H1 (cell line): ENCODE measurements around the gene ZDHHC8. TPM values are rescaled to one million over a fixed set of nuclear protein-coding genes. Genes with fewer than 3 reads are reported as not detected.

Experiments used
- CTCF ChIA-PET: fragments of 300-600 bp; sonication (Branson Sonifier 250); formaldehyde crosslinking; loops from one replicate; lab custom pipeline; 2021; ENCODE audit not compliant: partially characterized antibody; lab: Charles Lee
- POLR2A ChIA-PET: fragments of 300-600 bp; sonication (Branson Sonifier 250); formaldehyde crosslinking; loops from one replicate; lab custom pipeline; 2021; ENCODE audit warnings: inconsistent platforms; ENCODE audit not compliant: partially characterized antibody; lab: Charles Lee
- DNase-seq, 2 experiments: peaks; one replicate each; pipeline versions ENCODE4 v3.0.0 to v3.0.0-alpha.2; 2010 to 2022; ENCODE audit warnings: low spot score in 2 of 2, low read depth in 1 of 2, mixed read lengths in 1 of 2
- FAIRE-seq: peaks from 2 replicates; lab custom pipeline; 2011; peaks lifted over from hg19 to GRCh38; lab: Jason Lieb, UNC
- H2AFZ ChIP-seq: 2 replicates; pipeline ENCODE4 v1.8.1; 2012; ENCODE audit warnings: low read length, inconsistent platforms
- H2AK5ac ChIP-seq: 2 replicates; pipeline ENCODE4 v1.6.1; 2013; ENCODE audit warnings: low read depth, low read length
- H2BK120ac ChIP-seq: replicated peaks from 2 replicates; pipeline ENCODE3; 2013; ENCODE audit warnings: low read depth, low read length, inconsistent platforms
- H2BK12ac ChIP-seq: 2 replicates; pipeline ENCODE4 v1.6.1; 2013; ENCODE audit warnings: low read depth, low read length
- H2BK15ac ChIP-seq: 2 replicates; pipeline ENCODE4 v1.6.1; 2013; ENCODE audit warnings: low read length
- H2BK20ac ChIP-seq: 2 replicates; pipeline ENCODE4 v1.6.1; 2013; ENCODE audit warnings: low read length
- H2BK5ac ChIP-seq: 2 replicates; pipeline ENCODE4 v1.6.1; 2013; ENCODE audit warnings: low read depth, low read length
- H3K14ac ChIP-seq: 2 replicates; pipeline ENCODE4 v1.6.1; 2013; ENCODE audit warnings: inconsistent platforms; ENCODE audit not compliant: insufficient read length
- H3K18ac ChIP-seq: 2 replicates; pipeline ENCODE4 v1.6.1; 2013; ENCODE audit warnings: low read length; ENCODE audit errors: extremely low read depth
- H3K23ac ChIP-seq: 2 replicates; pipeline ENCODE4 v1.6.1; 2013; ENCODE audit warnings: inconsistent platforms; ENCODE audit not compliant: insufficient read length
- H3K23me2 ChIP-seq: 2 replicates; pipeline ENCODE4 v1.6.1; 2013; ENCODE audit warnings: low read depth, low read length
- H3K27ac ChIP-seq: 2 replicates; pipeline ENCODE4 v1.6.1; 2011; ENCODE audit warnings: low read depth, low read length, inconsistent platforms
- H3K27me3 ChIP-seq, 4 experiments: replicated peaks in 1 of 4; 1 replicate in 1 of 4; 2 replicates in 3 of 4; pipeline versions ENCODE4 v1.6.1 to v1.8.1; 2011 to 2013; ENCODE audit warnings: low read length in 3 of 4, mild to moderate bottlenecking in 3 of 4, inconsistent platforms in 2 of 4, mixed read lengths in 2 of 4, moderate library complexity in 1 of 4; ENCODE audit not compliant: control insufficient read depth in 3 of 4, insufficient read depth in 3 of 4; ENCODE audit errors: extremely low read depth in 1 of 4
- H3K36me3 ChIP-seq, 4 experiments: 2 replicates each; pipeline versions ENCODE4 v1.6.1 to v1.8.1; 2011 to 2013; ENCODE audit warnings: mild to moderate bottlenecking in 4 of 4, low read length in 3 of 4, moderate library complexity in 2 of 4, control low read depth in 1 of 4, inconsistent platforms in 1 of 4; ENCODE audit not compliant: insufficient read depth in 4 of 4, control insufficient read depth in 2 of 4
- H3K4ac ChIP-seq: replicated peaks from 2 replicates; pipeline ENCODE3; 2013; ENCODE audit warnings: low read length, low read depth, mixed read lengths, inconsistent platforms; ENCODE audit not compliant: insufficient read length
- H3K4me1 ChIP-seq, 4 experiments: replicated peaks in 1 of 4; 1 replicate in 1 of 4; 2 replicates in 3 of 4; pipeline versions ENCODE4 v1.6.1 to v1.8.1; 2011 to 2013; ENCODE audit warnings: low read length in 3 of 4, inconsistent platforms in 2 of 4, mixed read lengths in 1 of 4; ENCODE audit not compliant: insufficient read depth in 4 of 4, control insufficient read depth in 3 of 4
- H3K4me2 ChIP-seq, 2 experiments: 2 replicates each; pipeline versions ENCODE4 v1.6.1 to v1.8.1; 2011 to 2013; ENCODE audit warnings: low read depth in 2 of 2, low read length in 2 of 2, control low read depth in 1 of 2, inconsistent platforms in 1 of 2, mild to moderate bottlenecking in 1 of 2; ENCODE audit not compliant: insufficient read depth in 1 of 2
- H3K4me3 ChIP-seq, 4 experiments: fragments of 200-600, 300-600 bp in 1 of 4; sonication (generic), shearing (Covaris generic), sonication (Bioruptor Twin) in 1 of 4; 2 replicates each; pipeline versions ENCODE4 v1.5.1 to v1.8.1; 2011 to 2016; ENCODE audit warnings: low read length in 4 of 4, low read depth in 3 of 4, control low read depth in 2 of 4, inconsistent platforms in 2 of 4, mild to moderate bottlenecking in 2 of 4, mixed read lengths in 1 of 4, moderate library complexity in 1 of 4; ENCODE audit not compliant: insufficient read depth in 2 of 4; ENCODE audit errors: extremely low read depth in 1 of 4
- H3K56ac ChIP-seq: replicated peaks from 2 replicates; pipeline ENCODE3; 2013; ENCODE audit warnings: low read depth, mild to moderate bottlenecking, mixed read lengths, low read length, inconsistent platforms; ENCODE audit not compliant: insufficient read length
- H3K79me1 ChIP-seq: 2 replicates; pipeline ENCODE4 v1.6.1; 2013; ENCODE audit warnings: low read depth, low read length, control low read depth
- H3K79me2 ChIP-seq, 2 experiments: 2 replicates each; pipeline versions ENCODE4 v1.6.1 to v1.8.1; 2012 to 2013; ENCODE audit warnings: low read length in 2 of 2, mild to moderate bottlenecking in 2 of 2, inconsistent platforms in 1 of 2; ENCODE audit not compliant: insufficient read depth in 2 of 2, control insufficient read depth in 1 of 2
- H3K9ac ChIP-seq, 4 experiments: replicated peaks in 1 of 4; 1 replicate in 1 of 4; 2 replicates in 3 of 4; pipeline versions ENCODE4 v1.6.1 to v1.8.1; 2011 to 2013; ENCODE audit warnings: low read depth in 3 of 4, low read length in 3 of 4, control low read depth in 2 of 4, mild to moderate bottlenecking in 2 of 4, moderate library complexity in 2 of 4, inconsistent platforms in 1 of 4; ENCODE audit errors: extremely low read depth in 1 of 4
- H3K9me3 ChIP-seq, 2 experiments: 2 replicates each; pipeline versions ENCODE4 v1.6.1 to v1.8.1; 2012 to 2013; ENCODE audit warnings: mild to moderate bottlenecking in 2 of 2, moderate library complexity in 2 of 2, control low read depth in 1 of 2, inconsistent platforms in 1 of 2, low read depth in 1 of 2, low read length in 1 of 2, mixed read lengths in 1 of 2; ENCODE audit not compliant: insufficient read depth in 2 of 2
- H4K20me1 ChIP-seq, 2 experiments: replicated peaks in 1 of 2; 2 replicates each; pipeline versions ENCODE3 to v1.8.1; 2011 to 2013; ENCODE audit warnings: inconsistent platforms in 2 of 2, low read length in 2 of 2, mild to moderate bottlenecking in 1 of 2; ENCODE audit not compliant: insufficient read depth in 2 of 2, control insufficient read depth in 1 of 2
- H4K5ac ChIP-seq: 2 replicates; pipeline ENCODE4 v1.6.1; 2013; ENCODE audit warnings: low read length, low read depth, mixed read lengths, inconsistent platforms; ENCODE audit not compliant: insufficient read length
- H4K8ac ChIP-seq: 2 replicates; pipeline ENCODE4 v1.8.0; 2013; ENCODE audit warnings: mild to moderate bottlenecking, moderate library complexity, low read length, inconsistent platforms; ENCODE audit not compliant: insufficient read depth; ENCODE audit errors: extremely low read depth
- H4K91ac ChIP-seq: replicated peaks from 2 replicates; pipeline ENCODE3; 2013; ENCODE audit warnings: low read length, mixed read lengths, inconsistent platforms; ENCODE audit not compliant: insufficient read length
- ATF3 ChIP-seq: IDR thresholded peaks from 2 replicates; pipeline ENCODE4 v1.6.1; 2011; ENCODE audit warnings: low read depth, mild to moderate bottlenecking, low read length; ENCODE audit not compliant: insufficient read depth
- BACH1 ChIP-seq: IDR thresholded peaks from 2 replicates; pipeline ENCODE4 v1.6.1; 2012; ENCODE audit warnings: low read length, improper control_type of control experiment
- CEBPB ChIP-seq: IDR thresholded peaks from 2 replicates; pipeline ENCODE4 v1.6.1; 2012; ENCODE audit warnings: low read depth, low read length
- EZH2 ChIP-seq: fragments of 200-600 bp; sonication (generic); IDR thresholded peaks from 2 replicates; pipeline ENCODE4 v1.7.1; 2012; ENCODE audit warnings: low read depth, mild to moderate bottlenecking, moderate library complexity, low read length, inconsistent platforms; ENCODE audit not compliant: severe bottlenecking
- GABPA ChIP-seq: IDR thresholded peaks from 2 replicates; pipeline ENCODE4 v1.6.1; 2011; ENCODE audit warnings: mild to moderate bottlenecking, low read length, moderate library complexity, borderline replicate concordance; ENCODE audit not compliant: insufficient read depth
- GTF2F1 ChIP-seq: IDR thresholded peaks from 2 replicates; pipeline ENCODE4 v1.6.1; 2012; ENCODE audit warnings: low read depth, low read length, improper control_type of control experiment, borderline replicate concordance
- RAD21 ChIP-seq, 2 experiments: IDR thresholded peaks in 1 of 2; conservative IDR thresholded peaks in 1 of 2; 2 replicates each; pipeline ENCODE4 v1.6.1; 2011; ENCODE audit warnings: low read depth in 2 of 2, low read length in 2 of 2, improper control_type of control experiment in 1 of 2, inconsistent platforms in 1 of 2, mild to moderate bottlenecking in 1 of 2, moderate library complexity in 1 of 2
- RXRA ChIP-seq: IDR thresholded peaks from 2 replicates; pipeline ENCODE4 v1.6.1; 2011; ENCODE audit warnings: low read depth, mild to moderate bottlenecking, low read length, moderate library complexity; ENCODE audit not compliant: insufficient read depth
- SP2 ChIP-seq: IDR thresholded peaks from 2 replicates; pipeline ENCODE4 v1.6.1; 2012; ENCODE audit warnings: mild to moderate bottlenecking, low read length, inconsistent platforms
- TBP ChIP-seq: IDR thresholded peaks from 2 replicates; pipeline ENCODE4 v1.6.1; 2011; ENCODE audit warnings: low read depth, low read length, improper control_type of control experiment
- USF2 ChIP-seq: IDR thresholded peaks from 2 replicates; pipeline ENCODE4 v1.6.1; 2011; ENCODE audit warnings: low read length, improper control_type of control experiment
- WGBS, 2 experiments: shearing (Covaris generic) in 1 of 2; methylation state at CpG; one replicate each; pipeline versions ENCODE4 v1.1.6 to v1.1.7; 2013 to 2015; ENCODE audit warnings: low lambda C conversion rate in 2 of 2, mixed read lengths in 2 of 2, inconsistent platforms in 1 of 2, low coverage in 1 of 2, missing lambda C conversion rate in 1 of 2; ENCODE audit not compliant: insufficient replicate concordance in 2 of 2, insufficient coverage in 1 of 2, insufficient read length in 1 of 2; ENCODE audit errors: extremely low coverage in 1 of 2, missing lambda C conversion rate in 1 of 2; 5-methylcytosine and 5-hydroxymethylcytosine counted together
- polyA plus RNA-seq, 7 experiments: library from polyadenylated mRNA; depleted of rRNA in 3 of 7; stranded (reverse) in 5 of 7; unstranded in 2 of 7; fragments of >200 nt in 5 of 7; fragments of 200-250 nt in 2 of 7; gene quantifications; 1 replicate in 5 of 7; 2 replicates in 1 of 7; 4 replicates in 1 of 7; pipeline versions ENCODE4 v1.2.1 to v1.2.3, GENCODE V29; 2011 to 2013; ENCODE audit warnings: missing spikeins in 2 of 7, mixed read lengths in 2 of 7
- total RNA-seq: library from RNA; stranded (reverse); fragmentation: NEBNext Ultra II Directional; extraction: Animal tissue kit (Norgen Biotek cat#: 25700); gene quantifications from 2 replicates; pipeline ENCODE4 v1.2.1, GENCODE V29; 2021

Gene ZDHHC8
- total and polyA plus RNA-seq, 2 of the 8 experiments (the other 6 are each of a cell fraction or from before 2014, with no cell fraction given) = 18.6 to 65.6 TPM

- H4K5ac ChIP-seq = no peak overlapping the region
- H2AK5ac ChIP-seq = no peak overlapping the region
- peaks cover 59 to 83% (median 67%) of the 10 kb centered on the region in 4 experiments for H3K36me3 ChIP-seq
- FAIRE-seq = no peak
- no peak overlapping the region for H2BK120ac ChIP-seq
- no peak overlapping the region for H2BK5ac ChIP-seq
- no peak overlapping the region for H3K56ac ChIP-seq
- H2BK15ac ChIP-seq = no peak overlapping the region
- no peak overlapping the region for H3K4me3 ChIP-seq
- peaks cover 0 to 19% of the 10 kb centered on the region in 2 experiments; a peak in 3 of 4 replicates for H3K79me2 ChIP-seq
- ChIA-PET CTCF (interaction anchor here (1.4 to 3.3 kb wide), 4 partner anchors 10 to 21 kb away, joined by 4 to 16 read pairs (median 8); no protein-coding TSS in a partner anchor), POLR2A (interaction anchor here (1.2 to 29.4 kb wide), 5 partner anchors 5 to 27 kb away, joined by 4 to 598 read pairs (median 43); partner anchors contain the start of genes DGCR8, RANBP1 and TRMT2A)
- H3K18ac ChIP-seq = no peak overlapping the region
- no peak overlapping the region for H3K4ac ChIP-seq
- no peak for DNase-seq
- H4K8ac ChIP-seq = no peak overlapping the region
- H2AFZ ChIP-seq = no peak overlapping the region
- H3K4me2 ChIP-seq = no peak overlapping the region
- H3K79me1 ChIP-seq = peaks cover 14% of the 10 kb centered on the region
- H3K9ac ChIP-seq = no peak overlapping the region
- no peak overlapping the region for H3K27ac ChIP-seq
- H3K27me3 ChIP-seq = no peaks in the 10 kb centered on the region
- H3K14ac ChIP-seq = no peak overlapping the region
- H3K9me3 ChIP-seq = no peaks in the 10 kb centered on the region
- no peak overlapping the region for H2BK20ac ChIP-seq
- WGBS, 2 experiments = 90% methylated on average over 20 of the region's 20 CpGs; no CpG with 5 or more reads in 1 of the 2 experiments
- H4K20me1 ChIP-seq = peaks cover 21 to 54% of the 10 kb centered on the region in 2 experiments
- no peak overlapping the region for H4K91ac ChIP-seq
- no peaks in the 10 kb centered on the region for H3K23me2 ChIP-seq
- H3K4me1 ChIP-seq = no peaks in the 10 kb centered on the region
- no peak overlapping the region for H2BK12ac ChIP-seq
- no peak overlapping the region for H3K23ac ChIP-seq
- TF ChIP-seq GABPA (no peak), TBP (no peak), GTF2F1 (no peak), CEBPB (no peak), ATF3 (no peak), RXRA (no peak), USF2 (no peak), SP2 (no peak), RAD21 (IDR thresholded peaks at IDR 0.05 in 1 of 2, conservative IDR thresholded peaks at IDR 0.05 in 1 of 2; ENCODE audit: low read depth in 2 of 2, low read length in 2 of 2) (no peak), BACH1 (no peak), EZH2 (no peak)
Observed at GRCh38 chr22:20106205-20106848, 25.3 kb upstream of the ZDHHC8 start.
